GM12873 (cell line): ENCODE measurements around the gene HS3ST5.

Experiments
- CTCF ChIP-seq: IDR thresholded peaks from 2 replicates; pipeline ENCODE4 v1.5.1; 2012; ENCODE audit warnings: low read depth, mild to moderate bottlenecking, moderate library complexity, low read length, control low read depth; ENCODE audit not compliant: insufficient read depth; ENCODE audit errors: missing control alignments

The HS3ST5 gene

GRCh38 chr6:114216789-114217467 is 125.9 kb downstream of the HS3ST5 start:
- TF ChIP-seq CTCF = no peak

- no peak for TF ChIP-seq CTCF
Measured at GRCh38 chr6:114210467-114210866, 132.4 kb downstream of the HS3ST5 start.

- TF ChIP-seq CTCF = no peak
Measured at GRCh38 chr6:114203460-114203859, 139.4 kb downstream of the HS3ST5 start.

GRCh38 chr6:114202389-114202788 is 140.4 kb downstream of the HS3ST5 start:
- no peak for TF ChIP-seq CTCF

- TF ChIP-seq CTCF = no peak
Measured at GRCh38 chr6:114200891-114201290, 141.9 kb downstream of the HS3ST5 start.

GRCh38 chr6:114195631-114196403 is 147.0 kb downstream of the HS3ST5 start:
- no peak for TF ChIP-seq CTCF

GRCh38 chr6:114195027-114195365 is 147.8 kb downstream of the HS3ST5 start:
- no peak for TF ChIP-seq CTCF
